ENCODE data around the gene SYNPO. TPM values are rescaled to one million over a fixed set of nuclear protein-coding genes. Genes with fewer than 3 reads are reported as not detected.
A peak's percentile ranks its signal among the peaks of the same experiment; 100 is the strongest.

The SYNPO gene
- total RNA-seq, 1 donor from 2014 or later, result 11.7 TPM

GRCh38 chr5:150606476-150606875, 34.0 kb upstream of the SYNPO start:
- DNase-seq (ENCODE audit: low read depth, low spot score), result no peak

- DNase-seq (ENCODE audit: low read depth, low spot score), result no peak
Observed at GRCh38 chr5:150607105-150607504, 33.4 kb upstream of the SYNPO start.

- DNase-seq (ENCODE audit: low read depth, low spot score), result no peak
Observed at GRCh38 chr5:150607991-150608390, 32.5 kb upstream of the SYNPO start.

GRCh38 chr5:150608991-150609390, 31.5 kb upstream of the SYNPO start:
- DNase-seq (ENCODE audit: low read depth, low spot score), result no peak

- DNase-seq (ENCODE audit: low read depth, low spot score), result no peak
Observed at GRCh38 chr5:150609843-150610584, 30.4 kb upstream of the SYNPO start.

GRCh38 chr5:150611026-150611425, 29.4 kb upstream of the SYNPO start:
- DNase-seq (ENCODE audit: low read depth, low spot score), result no peak

- peak; percentile 70 for DNase-seq (ENCODE audit: low read depth, low spot score)
Observed at GRCh38 chr5:150612405-150612804, 28.1 kb upstream of the SYNPO start.

- no peak for DNase-seq (ENCODE audit: low read depth, low spot score)
Observed at GRCh38 chr5:150612905-150613670, 27.4 kb upstream of the SYNPO start.

GRCh38 chr5:150613991-150614660, 26.3 kb upstream of the SYNPO start:
- DNase-seq (ENCODE audit: low read depth, low spot score), result no peak

GRCh38 chr5:150614661-150615060, 25.8 kb upstream of the SYNPO start:
- DNase-seq (ENCODE audit: low read depth, low spot score), result no peak

GRCh38 chr5:150615141-150615699, 25.2 kb upstream of the SYNPO start:
- DNase-seq (ENCODE audit: low read depth, low spot score), result peak; percentile 57

- DNase-seq (ENCODE audit: low read depth, low spot score), result peak; percentile 60
Observed at GRCh38 chr5:150616024-150616470, 24.4 kb upstream of the SYNPO start.

GRCh38 chr5:150616506-150616905, 24.0 kb upstream of the SYNPO start:
- DNase-seq (ENCODE audit: low read depth, low spot score), result no peak

GRCh38 chr5:150618163-150618562, 22.3 kb upstream of the SYNPO start:
- no peak for DNase-seq (ENCODE audit: low read depth, low spot score)

GRCh38 chr5:150618588-150619281, 21.7 kb upstream of the SYNPO start:
- no peak for DNase-seq (ENCODE audit: low read depth, low spot score)

- DNase-seq (ENCODE audit: low read depth, low spot score), result peak; percentile 33
Observed at GRCh38 chr5:150619359-150620230, 20.9 kb upstream of the SYNPO start.

GRCh38 chr5:150621301-150621700, 19.2 kb upstream of the SYNPO start:
- no peak for DNase-seq (ENCODE audit: low read depth, low spot score)

- no peak for DNase-seq (ENCODE audit: low read depth, low spot score)
Observed at GRCh38 chr5:150622157-150622556, 18.3 kb upstream of the SYNPO start.

- no peak for DNase-seq (ENCODE audit: low read depth, low spot score)
Observed at GRCh38 chr5:150623152-150623877, 17.1 kb upstream of the SYNPO start.

GRCh38 chr5:150623878-150624216, 16.6 kb upstream of the SYNPO start:
- DNase-seq (ENCODE audit: low read depth, low spot score), result no peak
